GM12892 (cell line): ENCODE data around the gene EOLA1.

Source experiments
- DNase-seq: peaks from one replicate; pipeline ENCODE4 v3.0.0; 2011; ENCODE audit not compliant: insufficient read length
- FAIRE-seq: peaks from 2 replicates; lab custom pipeline; 2011; peaks lifted over from hg19 to GRCh38; lab: Jason Lieb, UNC
- POLR2A ChIP-seq: IDR thresholded peaks from 2 replicates; pipeline ENCODE4 v1.6.1; 2011; ENCODE audit warnings: low read depth, low read length, control low read depth
- POLR2AphosphoS5 ChIP-seq: IDR thresholded peaks from 2 replicates; pipeline ENCODE4 v1.6.1; 2011; ENCODE audit warnings: low read depth, low read length, control low read depth
- TAF1 ChIP-seq: IDR thresholded peaks from 2 replicates; pipeline ENCODE4 v1.6.1; 2011; ENCODE audit warnings: low read depth, mild to moderate bottlenecking, control low read depth, low read length, borderline replicate concordance

The EOLA1 gene

GRCh38 chrX:149504226-149504914 is 36.4 kb upstream of the EOLA1 start:
- TF ChIP-seq POLR2A (no peak), TAF1 (no peak), POLR2AphosphoS5 (no peak; the same call in 1 of the 2 replicates)
- FAIRE-seq (no peak), DNase-seq (peak; percentile 36)

- TF ChIP-seq POLR2AphosphoS5, result peak; percentile 65
- peak; percentile 86 for TF ChIP-seq POLR2A
- peak; percentile 81; the same call in 1 of the 2 replicates for TF ChIP-seq TAF1
- DNase-seq (peak; percentile 47), FAIRE-seq (peak; percentile 80)
Measured at GRCh38 chrX:149504915-149505651, 35.7 kb upstream of the EOLA1 start, which contains the start of gene IDS. Gene IDS, minus strand, starts transcription at chrX:149505306. Its CDS starts 169 bp downstream, at chrX:149505137.

GRCh38 chrX:149505671-149506070 is 35.1 kb upstream of the EOLA1 start:
- TF ChIP-seq POLR2A (no peak), TAF1 (no peak), POLR2AphosphoS5 (no peak)
- no peak for FAIRE-seq
- no peak for DNase-seq

GRCh38 chrX:149506349-149506748 is 34.5 kb upstream of the EOLA1 start:
- no peak for DNase-seq
- no peak for TF ChIP-seq TAF1
- TF ChIP-seq POLR2A, result no peak
- no peak for TF ChIP-seq POLR2AphosphoS5
- FAIRE-seq, result no peak

- no peak for TF ChIP-seq POLR2A
- TF ChIP-seq TAF1, result no peak
- no peak for TF ChIP-seq POLR2AphosphoS5
- FAIRE-seq, result no peak
- DNase-seq, result no peak
Measured at GRCh38 chrX:149508467-149508866, 32.3 kb upstream of the EOLA1 start.

- FAIRE-seq, result peak; percentile 40
- no peak for DNase-seq
- TF ChIP-seq TAF1 (no peak), POLR2AphosphoS5 (no peak), POLR2A (no peak)
Measured at GRCh38 chrX:149510386-149510785, 30.4 kb upstream of the EOLA1 start.

- peak; percentile 82 for FAIRE-seq
- no peak for DNase-seq
- no peak for TF ChIP-seq POLR2A
- no peak for TF ChIP-seq TAF1
- no peak for TF ChIP-seq POLR2AphosphoS5
Measured at GRCh38 chrX:149511081-149511480, 29.7 kb upstream of the EOLA1 start.

GRCh38 chrX:149512225-149512885 is 28.5 kb upstream of the EOLA1 start:
- TF ChIP-seq POLR2A, result no peak
- no peak for TF ChIP-seq TAF1
- no peak for TF ChIP-seq POLR2AphosphoS5
- no peak for DNase-seq
- peak; percentile 73 for FAIRE-seq

GRCh38 chrX:149513825-149514428 is 26.9 kb upstream of the EOLA1 start:
- DNase-seq (no peak), FAIRE-seq (no peak)
- no peak for TF ChIP-seq POLR2AphosphoS5
- TF ChIP-seq POLR2A, result no peak
- no peak for TF ChIP-seq TAF1

- FAIRE-seq (no peak), DNase-seq (no peak)
- no peak for TF ChIP-seq POLR2AphosphoS5
- TF ChIP-seq TAF1, result no peak
- TF ChIP-seq POLR2A, result no peak
Measured at GRCh38 chrX:149515954-149516602, 24.7 kb upstream of the EOLA1 start.

- FAIRE-seq (no peak), DNase-seq (no peak)
- no peak for TF ChIP-seq TAF1
- TF ChIP-seq POLR2A, result no peak
- no peak for TF ChIP-seq POLR2AphosphoS5
Measured at GRCh38 chrX:149516604-149517003, 24.2 kb upstream of the EOLA1 start.

- FAIRE-seq (no peak), DNase-seq (no peak)
- TF ChIP-seq POLR2A, result no peak
- TF ChIP-seq POLR2AphosphoS5, result no peak
- no peak for TF ChIP-seq TAF1
Measured at GRCh38 chrX:149517308-149517707, 23.5 kb upstream of the EOLA1 start.
